ENCODE results near the gene FAM124B.

GRCh38 chr2:224363281-224363680 lies 38.6 kb downstream of the FAM124B start:
- TF ChIP-seq CTCF (IDR thresholded peaks at IDR 0.05) (no peak), EP300 (IDR thresholded peaks at IDR 0.05) (no peak), POLR2A (IDR thresholded peaks at IDR 0.05) (no peak), POLR2AphosphoS5 (IDR thresholded peaks at IDR 0.05) (no peak)

Data from suprapubic skin (tissue), 4 donors.